Measurements from ENCODE around the gene PNKP. TPM values are rescaled to one million over a fixed set of nuclear protein-coding genes. Genes with fewer than 3 reads are reported as not detected.
A peak's percentile ranks its signal among the peaks of the same experiment; 100 is the strongest.

Gene PNKP
- total and polyA plus RNA-seq, 10 of the 15 experiments (the other 5 are each of a cell fraction or from before 2014, with no cell fraction given) = 2.9 to 82.3 (median 33.2) TPM

DNA sequence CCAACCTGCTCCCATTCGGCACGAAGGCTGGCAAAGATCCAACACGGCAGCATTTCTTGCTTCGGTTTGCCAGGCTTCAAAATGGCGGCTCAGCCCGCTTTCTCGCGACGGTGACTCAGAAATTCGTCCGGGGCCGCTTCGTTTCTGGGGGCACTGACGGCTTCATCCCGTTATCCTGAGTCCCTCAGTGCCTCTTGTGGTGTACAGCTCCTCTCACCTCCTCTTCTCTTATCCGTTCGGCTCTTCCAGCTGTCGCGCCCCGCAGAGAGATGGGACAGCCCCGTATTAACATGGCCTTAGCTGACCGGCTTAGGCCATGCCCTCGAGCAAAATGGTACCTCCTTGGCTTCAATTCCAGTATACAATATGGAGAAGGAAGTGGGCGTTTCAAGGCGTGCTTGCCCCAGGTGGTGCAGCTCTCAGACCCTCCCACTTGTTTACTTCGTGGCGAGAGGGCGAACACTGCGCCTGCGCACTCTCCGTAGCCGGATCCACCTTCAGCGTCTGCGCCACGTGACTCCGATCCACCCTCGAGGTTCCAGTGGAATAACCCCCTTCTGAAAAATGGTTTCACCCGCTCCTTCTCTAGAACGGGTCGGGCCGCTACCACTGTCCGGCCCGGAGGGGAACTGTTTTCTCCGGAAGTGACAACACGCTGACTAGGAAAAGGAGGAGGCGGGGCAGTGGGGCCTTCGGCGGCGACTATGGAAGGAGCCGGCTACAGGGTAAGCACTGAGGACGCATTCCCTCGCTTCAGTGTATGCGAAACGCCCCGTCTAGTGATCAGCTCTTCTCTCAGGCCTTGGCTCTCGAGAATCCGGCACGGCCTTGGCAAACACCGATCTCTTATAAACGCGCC is 9.9 kb upstream of the PNKP start, which contains the start of the genes AKT1S1 and TBC1D17 (continued):
- TF ChIP-seq MTA2 (IDR thresholded peaks at IDR 0.05; ENCODE audit: low read depth) = no peak
- TF ChIP-seq ZNF24 (IDR thresholded peaks at IDR 0.05) = no peak
- peak; percentile 83; the same call in 1 of the 2 replicates for TF ChIP-seq ATF3 (IDR thresholded peaks at IDR 0.05; ENCODE audit: borderline replicate concordance, extremely low read depth, low read depth, low read length)
- peak; percentile 78; the same call in 1 of the 2 replicates for TF ChIP-seq BACH1 (IDR thresholded peaks at IDR 0.05; ENCODE audit: borderline replicate concordance)
- TF ChIP-seq BHLHE40 (IDR thresholded peaks at IDR 0.05; ENCODE audit: borderline replicate concordance in 1 of 2, low read depth in 2 of 2, low read length in 1 of 2) = peak; percentile 98 to 99
- TF ChIP-seq ATF7 (IDR thresholded peaks at IDR 0.05; ENCODE audit: low read depth) = peak; percentile 99
- TF ChIP-seq BCLAF1 (IDR thresholded peaks at IDR 0.05) = peak; percentile 91
- peak; percentile 57 for TF ChIP-seq BRCA1 (IDR thresholded peaks at IDR 0.05; ENCODE audit: low read depth, low read length)
- no peak for TF ChIP-seq ZNF384 (IDR thresholded peaks at IDR 0.05; ENCODE audit: borderline replicate concordance, low read depth, low read length)
- TF ChIP-seq, protein P1, sequence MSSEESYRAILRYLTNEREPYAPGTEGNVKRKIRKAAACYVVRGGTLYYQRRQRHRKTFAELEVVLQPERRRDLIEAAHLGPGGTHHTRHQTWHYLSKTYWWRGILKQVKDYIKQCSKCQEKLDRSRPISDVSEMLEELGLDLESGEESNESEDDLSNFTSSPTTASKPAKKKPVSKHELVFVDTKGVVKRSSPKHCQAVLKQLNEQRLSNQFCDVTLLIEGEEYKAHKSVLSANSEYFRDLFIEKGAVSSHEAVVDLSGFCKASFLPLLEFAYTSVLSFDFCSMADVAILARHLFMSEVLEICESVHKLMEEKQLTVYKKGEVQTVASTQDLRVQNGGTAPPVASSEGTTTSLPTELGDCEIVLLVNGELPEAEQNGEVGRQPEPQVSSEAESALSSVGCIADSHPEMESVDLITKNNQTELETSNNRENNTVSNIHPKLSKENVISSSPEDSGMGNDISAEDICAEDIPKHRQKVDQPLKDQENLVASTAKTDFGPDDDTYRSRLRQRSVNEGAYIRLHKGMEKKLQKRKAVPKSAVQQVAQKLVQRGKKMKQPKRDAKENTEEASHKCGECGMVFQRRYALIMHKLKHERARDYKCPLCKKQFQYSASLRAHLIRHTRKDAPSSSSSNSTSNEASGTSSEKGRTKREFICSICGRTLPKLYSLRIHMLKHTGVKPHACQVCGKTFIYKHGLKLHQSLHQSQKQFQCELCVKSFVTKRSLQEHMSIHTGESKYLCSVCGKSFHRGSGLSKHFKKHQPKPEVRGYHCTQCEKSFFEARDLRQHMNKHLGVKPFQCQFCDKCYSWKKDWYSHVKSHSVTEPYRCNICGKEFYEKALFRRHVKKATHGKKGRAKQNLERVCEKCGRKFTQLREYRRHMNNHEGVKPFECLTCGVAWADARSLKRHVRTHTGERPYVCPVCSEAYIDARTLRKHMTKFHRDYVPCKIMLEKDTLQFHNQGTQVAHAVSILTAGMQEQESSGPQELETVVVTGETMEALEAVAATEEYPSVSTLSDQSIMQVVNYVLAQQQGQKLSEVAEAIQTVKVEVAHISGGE (CRISPR knock-in tag; IDR thresholded peaks at IDR 0.05) = no peak
- peak; percentile 27; the same call in 1 of the 2 replicates for TF ChIP-seq RB1 (IDR thresholded peaks at IDR 0.05; ENCODE audit: borderline replicate concordance)
- TF ChIP-seq, protein P2, sequence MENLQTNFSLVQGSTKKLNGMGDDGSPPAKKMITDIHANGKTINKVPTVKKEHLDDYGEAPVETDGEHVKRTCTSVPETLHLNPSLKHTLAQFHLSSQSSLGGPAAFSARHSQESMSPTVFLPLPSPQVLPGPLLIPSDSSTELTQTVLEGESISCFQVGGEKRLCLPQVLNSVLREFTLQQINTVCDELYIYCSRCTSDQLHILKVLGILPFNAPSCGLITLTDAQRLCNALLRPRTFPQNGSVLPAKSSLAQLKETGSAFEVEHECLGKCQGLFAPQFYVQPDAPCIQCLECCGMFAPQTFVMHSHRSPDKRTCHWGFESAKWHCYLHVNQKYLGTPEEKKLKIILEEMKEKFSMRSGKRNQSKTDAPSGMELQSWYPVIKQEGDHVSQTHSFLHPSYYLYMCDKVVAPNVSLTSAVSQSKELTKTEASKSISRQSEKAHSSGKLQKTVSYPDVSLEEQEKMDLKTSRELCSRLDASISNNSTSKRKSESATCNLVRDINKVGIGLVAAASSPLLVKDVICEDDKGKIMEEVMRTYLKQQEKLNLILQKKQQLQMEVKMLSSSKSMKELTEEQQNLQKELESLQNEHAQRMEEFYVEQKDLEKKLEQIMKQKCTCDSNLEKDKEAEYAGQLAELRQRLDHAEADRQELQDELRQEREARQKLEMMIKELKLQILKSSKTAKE (IDR thresholded peaks at IDR 0.05; ENCODE audit: low read depth, poor library complexity, severe bottlenecking) = peak; percentile 91
- 0 out of 2 replicates have a peak, but pooled peaks have one; percentile 40 for TF ChIP-seq ASH2L (IDR thresholded peaks at IDR 0.05; ENCODE audit: borderline replicate concordance, low read depth)
- TF ChIP-seq MXI1 (IDR thresholded peaks at IDR 0.05; ENCODE audit: low read depth, low read length) = peak; percentile 64
- no peak; the same call in 1 of the 2 replicates for TF ChIP-seq IRF5 (IDR thresholded peaks at IDR 0.05; ENCODE audit: borderline replicate concordance)
- TF ChIP-seq SMARCA5 (IDR thresholded peaks at IDR 0.05) = 0 out of 2 replicates have a peak, but pooled peaks have one; percentile 19
- peak; percentile 58 for TF ChIP-seq LARP7 (IDR thresholded peaks at IDR 0.05)
- TF ChIP-seq ZBED1 (IDR thresholded peaks at IDR 0.05; ENCODE audit: borderline replicate concordance) = no peak
